ENCODE measurements around the gene CARD9. TPM values are rescaled to one million over a fixed set of nuclear protein-coding genes. Genes with fewer than 3 reads are reported as not detected.

Gene CARD9
- total RNA-seq, 2 donors from 2014 or later, result 0.78 to 1.3 TPM

DNA sequence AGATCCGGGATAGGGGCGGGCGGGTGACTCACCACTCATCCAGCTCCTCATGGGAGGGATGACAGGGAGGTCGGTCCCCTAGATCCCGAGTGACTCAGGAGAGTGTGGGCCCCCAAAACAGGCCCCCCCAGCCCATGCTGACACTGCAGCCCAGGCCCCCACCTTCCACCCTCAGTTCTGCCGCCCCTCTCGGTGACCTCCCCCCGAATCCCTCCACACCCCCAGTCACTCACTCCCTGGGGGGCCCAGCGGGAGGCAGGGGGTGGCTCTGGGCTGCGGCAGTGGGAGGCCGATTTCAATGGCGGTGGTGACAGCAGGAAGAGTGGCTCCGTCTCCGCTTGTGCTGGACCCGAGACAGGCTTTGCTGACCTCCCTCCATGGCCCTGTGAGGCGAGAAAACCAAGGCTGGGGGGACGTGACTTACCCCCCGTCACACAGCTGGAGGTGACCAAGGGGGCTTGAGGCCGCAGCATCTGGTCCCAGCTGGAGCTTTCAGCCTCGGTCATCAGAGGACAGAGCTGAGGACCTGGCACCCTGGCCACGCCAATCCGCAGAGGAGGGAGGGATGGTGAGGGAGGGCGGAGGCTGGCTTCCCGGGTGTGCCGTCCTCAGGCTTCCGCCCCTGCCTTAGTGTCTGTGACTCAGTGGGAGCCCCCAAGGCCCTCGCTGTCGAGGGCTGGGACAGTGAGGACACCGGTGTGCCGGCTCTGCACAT lies 37.2 kb downstream of the CARD9 start:
- Histone ChIP-seq H3K27ac (no peak overlapping the region), H3K27me3 (no peaks in the 10 kb centered on the region), H3K4me1 (peaks cover 32% of the 10 kb centered on the region), H3K36me3 (replicated peaks in 1 of 2; ENCODE audit: insufficient read depth in 1 of 2, low read depth in 2 of 2) (no peaks in the 10 kb centered on the region), H3K4me3 (no peak overlapping the region), H3K9me3 (no peaks in the 10 kb centered on the region)
- DNase-seq (no peak), ATAC-seq (no peak)
- intact Hi-C loops (cut with DNase I), result loop anchor here (5.0 kb wide), 1 partner anchor 66 kb away; the partner anchor contains the start of gene SNAPC4
- TF ChIP-seq POLR2A (IDR thresholded peaks at IDR 0.05), result no peak
- TF ChIP-seq, protein P1, sequence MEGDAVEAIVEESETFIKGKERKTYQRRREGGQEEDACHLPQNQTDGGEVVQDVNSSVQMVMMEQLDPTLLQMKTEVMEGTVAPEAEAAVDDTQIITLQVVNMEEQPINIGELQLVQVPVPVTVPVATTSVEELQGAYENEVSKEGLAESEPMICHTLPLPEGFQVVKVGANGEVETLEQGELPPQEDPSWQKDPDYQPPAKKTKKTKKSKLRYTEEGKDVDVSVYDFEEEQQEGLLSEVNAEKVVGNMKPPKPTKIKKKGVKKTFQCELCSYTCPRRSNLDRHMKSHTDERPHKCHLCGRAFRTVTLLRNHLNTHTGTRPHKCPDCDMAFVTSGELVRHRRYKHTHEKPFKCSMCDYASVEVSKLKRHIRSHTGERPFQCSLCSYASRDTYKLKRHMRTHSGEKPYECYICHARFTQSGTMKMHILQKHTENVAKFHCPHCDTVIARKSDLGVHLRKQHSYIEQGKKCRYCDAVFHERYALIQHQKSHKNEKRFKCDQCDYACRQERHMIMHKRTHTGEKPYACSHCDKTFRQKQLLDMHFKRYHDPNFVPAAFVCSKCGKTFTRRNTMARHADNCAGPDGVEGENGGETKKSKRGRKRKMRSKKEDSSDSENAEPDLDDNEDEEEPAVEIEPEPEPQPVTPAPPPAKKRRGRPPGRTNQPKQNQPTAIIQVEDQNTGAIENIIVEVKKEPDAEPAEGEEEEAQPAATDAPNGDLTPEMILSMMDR (IDR thresholded peaks at IDR 0.05), result no peak
- 85 to 93% methylated on average over 11 to 22 of the region's 30 CpGs for WGBS, 2 donors

DNA sequence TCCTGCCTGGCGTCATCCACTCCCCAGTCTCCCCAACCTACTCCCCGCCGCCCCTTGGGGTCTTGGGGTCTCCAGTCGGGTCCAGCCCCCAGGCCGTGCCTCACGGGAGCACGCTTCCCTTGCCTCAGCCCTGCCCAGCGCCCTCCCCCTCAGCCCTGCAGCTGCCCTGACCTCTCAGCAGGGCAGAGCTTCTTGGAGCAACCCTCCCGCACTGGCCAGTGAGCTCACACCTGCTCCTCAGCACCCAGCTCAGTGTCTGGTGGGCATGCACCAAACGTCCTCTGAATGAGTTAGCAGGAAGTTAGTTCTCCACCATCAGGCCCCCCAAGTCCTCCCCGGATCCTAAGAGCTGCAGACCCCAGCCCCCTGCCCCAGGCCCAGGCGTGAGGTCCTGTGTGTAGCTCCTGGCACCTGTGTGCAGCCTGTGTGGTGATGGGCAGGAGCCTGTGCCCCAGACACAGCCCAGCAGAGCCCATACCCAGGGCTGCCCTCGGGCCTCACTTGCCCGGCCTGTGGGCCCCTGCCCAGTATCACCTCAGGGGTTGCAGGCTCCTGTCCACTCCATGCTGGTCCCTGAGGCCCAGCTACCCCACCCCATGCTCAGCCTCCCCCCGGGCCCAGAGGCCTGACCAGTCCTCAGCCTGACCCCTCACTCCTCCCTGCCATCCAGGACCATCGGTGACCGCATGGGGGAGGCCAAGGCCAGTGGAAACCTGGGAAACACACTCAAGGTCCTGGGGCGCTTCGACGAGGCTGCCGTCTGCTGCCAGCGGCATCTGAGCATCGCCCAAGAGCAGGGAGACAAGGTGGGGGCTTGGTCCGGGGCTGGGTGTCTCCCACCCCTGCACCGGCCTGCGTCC lies 37.9 kb downstream of the CARD9 start:
- TF ChIP-seq, protein P1 (IDR thresholded peaks at IDR 0.05), result no peak
- no peak for TF ChIP-seq POLR2A (IDR thresholded peaks at IDR 0.05)
- WGBS, 2 donors, result 89 to 92% methylated on average over 21 to 22 of the region's 26 CpGs
- no peak for ATAC-seq
- DNase-seq, result no peak
- peaks cover 25% of the 10 kb centered on the region for H3K4me1 ChIP-seq
- intact Hi-C loops (cut with DNase I), result loop anchor here (5.0 kb wide), 1 partner anchor 67 kb away; the partner anchor contains the start of gene SNAPC4
- no peaks in the 10 kb centered on the region for H3K27me3 ChIP-seq
- H3K4me3 ChIP-seq, result no peak overlapping the region
- H3K36me3 ChIP-seq (replicated peaks in 1 of 2; ENCODE audit: insufficient read depth in 1 of 2, low read depth in 2 of 2), result no peaks in the 10 kb centered on the region
- H3K9me3 ChIP-seq, result no peaks in the 10 kb centered on the region
- H3K27ac ChIP-seq, result no peak overlapping the region

DNA sequence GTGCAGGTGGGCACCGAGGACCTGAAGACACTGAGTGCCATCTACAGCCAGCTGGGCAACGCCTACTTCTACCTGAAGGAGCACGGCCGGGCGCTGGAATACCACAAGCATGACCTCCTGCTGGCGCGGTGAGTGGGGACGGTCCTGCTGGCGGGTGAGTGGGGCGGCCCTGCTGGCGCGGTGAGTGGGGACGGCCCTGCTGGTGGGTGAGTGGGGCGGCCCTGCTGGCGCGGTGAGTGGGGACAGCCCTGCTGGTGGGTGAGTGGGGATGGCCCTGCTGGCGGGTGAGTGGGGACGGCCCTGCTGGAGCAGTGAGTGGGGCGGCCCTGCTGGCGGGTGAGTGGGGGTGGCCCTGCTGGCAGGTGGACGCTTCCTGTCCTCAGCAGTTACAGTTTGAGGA lies 38.9 kb downstream of the CARD9 start:
- DNase-seq (no peak), ATAC-seq (no peak)
- Histone ChIP-seq H3K4me1 (peaks cover 15% of the 10 kb centered on the region), H3K27ac (no peak overlapping the region), H3K27me3 (no peaks in the 10 kb centered on the region), H3K36me3 (replicated peaks in 1 of 2; ENCODE audit: insufficient read depth in 1 of 2, low read depth in 2 of 2) (no peaks in the 10 kb centered on the region), H3K9me3 (no peaks in the 10 kb centered on the region), H3K4me3 (no peak overlapping the region)
- TF ChIP-seq, protein P1 (IDR thresholded peaks at IDR 0.05), result no peak
- TF ChIP-seq POLR2A (IDR thresholded peaks at IDR 0.05), result no peak
- WGBS, 2 donors, result 91 to 94% methylated on average over 15 to 21 of the region's 21 CpGs
- intact Hi-C loops (cut with DNase I), result loop anchor here (5.0 kb wide), 1 partner anchor 33 kb away; no protein-coding TSS in a partner anchor

DNA sequence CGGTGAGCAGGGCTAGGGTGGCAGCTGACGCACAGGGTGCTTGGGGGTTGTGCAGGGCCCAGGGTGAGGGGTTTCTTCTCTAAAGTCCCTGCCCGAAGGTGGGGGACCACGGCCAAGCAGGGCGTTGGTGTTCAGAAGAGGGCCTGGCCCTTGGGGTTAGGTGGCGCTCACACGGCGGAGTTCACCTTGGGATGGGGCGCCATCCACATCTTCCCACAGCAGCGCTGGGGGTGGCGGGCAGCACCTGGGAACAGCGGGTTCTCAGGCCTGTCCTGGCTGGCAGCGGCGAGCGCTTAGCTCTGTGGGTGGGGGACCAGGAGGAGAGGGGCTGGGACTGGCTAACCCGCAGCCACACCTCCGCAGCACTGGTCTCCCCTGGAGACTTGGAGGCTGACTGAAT lies 40.0 kb downstream of the CARD9 start:
- intact Hi-C loops (cut with DNase I), result loop anchor here (5.0 kb wide), 1 partner anchor 34 kb away; no protein-coding TSS in a partner anchor

More for the DNA sequence above, 40.0 kb downstream of the CARD9 start:
- Histone ChIP-seq H3K4me1 (peaks cover 11% of the 10 kb centered on the region), H3K36me3 (replicated peaks in 1 of 2; ENCODE audit: insufficient read depth in 1 of 2, low read depth in 2 of 2) (no peaks in the 10 kb centered on the region), H3K4me3 (no peak overlapping the region), H3K9me3 (no peaks in the 10 kb centered on the region), H3K27ac (no peak overlapping the region), H3K27me3 (no peaks in the 10 kb centered on the region)
- no peak for TF ChIP-seq POLR2A (IDR thresholded peaks at IDR 0.05)
- TF ChIP-seq, protein P1 (IDR thresholded peaks at IDR 0.05), result no peak
- ATAC-seq (no peak), DNase-seq (no peak)
- WGBS, 2 donors, result 88 to 95% methylated on average over 6 to 14 of the region's 17 CpGs
